Panc1 (cell line): ENCODE measurements around the gene SUGP1. TPM values are rescaled to one million over a fixed set of nuclear protein-coding genes. Genes with fewer than 3 reads are reported as not detected.

Experiments
- ATAC-seq: fragments of 200-7000 bp; cut with Tn5 transposase; 2 replicates; pipeline ENCODE4 v1.9.1; 2020; ENCODE audit warnings: mild to moderate bottlenecking, moderate library complexity
- BruUV-seq: library from RNA; stranded (reverse); fragments of 400-500 nt; replicated peaks from 2 replicates; lab custom pipeline; 2021; lab: Mats Ljungman, UMichigan
- CTCF ChIA-PET: fragments of 300-600 bp; sonication (Branson Sonifier 250); formaldehyde crosslinking; loops from one replicate; lab custom pipeline; 2022; ENCODE audit warnings: antibody characterized with exemption; lab: Charles Lee
- POLR2A ChIA-PET: fragments of 300-600 bp; sonication (Branson Sonifier 250); formaldehyde crosslinking; loops from one replicate; lab custom pipeline; 2022; ENCODE audit warnings: antibody characterized with exemption; lab: Charles Lee
- DNase-seq: peaks from one replicate; pipeline ENCODE4 v3.0.0-alpha.2; 2010; ENCODE audit warnings: low read depth, low spot score
- H3K27ac ChIP-seq: 2 replicates; pipeline ENCODE4 v1.5.1; 2011; ENCODE audit warnings: mild to moderate bottlenecking, low read length, inconsistent platforms
- H3K27me3 ChIP-seq: fragments of 200-500 bp; sonication (Bioruptor generic); 2 replicates; pipeline ENCODE4 v1.6.0; 2014; ENCODE audit warnings: low read length, inconsistent platforms; ENCODE audit not compliant: control insufficient read depth, insufficient read depth
- H3K36me3 ChIP-seq: fragments of 200-500 bp; sonication (Bioruptor generic); 2 replicates; pipeline ENCODE4 v1.5.1; 2014; ENCODE audit warnings: inconsistent platforms, mild to moderate bottlenecking, low read length, moderate library complexity; ENCODE audit not compliant: control insufficient read depth, insufficient read depth
- H3K4me1 ChIP-seq: 2 replicates; pipeline ENCODE4 v1.5.1; 2011; ENCODE audit warnings: inconsistent platforms, mild to moderate bottlenecking, low read length, moderate library complexity; ENCODE audit not compliant: control insufficient read depth, insufficient read depth
- H3K4me3 ChIP-seq, 2 experiments: 2 replicates each; pipeline ENCODE4 v1.5.1; 2011 to 2012; ENCODE audit warnings: low read depth in 2 of 2, low read length in 2 of 2, mild to moderate bottlenecking in 2 of 2, inconsistent platforms in 1 of 2, moderate library complexity in 1 of 2
- H3K9me3 ChIP-seq: fragments of 200-500 bp; sonication (Bioruptor generic); 2 replicates; pipeline ENCODE4 v1.5.1; 2014; ENCODE audit warnings: low read depth, mild to moderate bottlenecking, inconsistent platforms, low read length, moderate library complexity; ENCODE audit not compliant: control insufficient read depth, insufficient read depth
- POLR2AphosphoS5 ChIP-seq: IDR thresholded peaks from 2 replicates; pipeline ENCODE4 v1.6.1; 2012; ENCODE audit warnings: mild to moderate bottlenecking, low read depth, low read length, moderate library complexity
- SIN3A ChIP-seq: IDR thresholded peaks from 2 replicates; pipeline ENCODE4 v1.6.1; 2012; ENCODE audit warnings: low read depth, mild to moderate bottlenecking, low read length, moderate library complexity, borderline replicate concordance; ENCODE audit not compliant: insufficient read depth
- TCF7L2 ChIP-seq: IDR thresholded peaks from 2 replicates; pipeline ENCODE4 v1.6.1; 2011; ENCODE audit warnings: mild to moderate bottlenecking, low read depth, low read length, inconsistent platforms
- in situ Hi-C: cut with HindIII; loops from 2 replicates; pipeline ENCODE4 v1.10.0; 2016; ENCODE audit warnings: low sequenced_read_pairs, low pct_unique_long_range_greater_than_20kb
- intact Hi-C: fragments of 100-400 bp; cut with micrococcal nuclease; formaldehyde crosslinking; loops from one replicate; pipeline ENCODE4 v1.10.0; 2022; ENCODE audit not compliant: unreplicated experiment
- total RNA-seq: library from RNA; stranded (reverse); gene quantifications from one replicate; pipeline ENCODE4 v1.2.1, GENCODE V29; 2021; ENCODE audit not compliant: unreplicated experiment
- TF ChIP-seq, protein P1 (sequence below): fragments of 450-650 bp; IDR thresholded peaks from 2 replicates; pipeline ENCODE4 v1.5.1; 2017; ENCODE audit warnings: mild to moderate bottlenecking
- TF ChIP-seq, protein P2 (sequence below), 2 experiments: IDR thresholded peaks; 2 replicates each; pipeline ENCODE4 v1.6.1; 2011 to 2012; ENCODE audit warnings: low read depth in 2 of 2, control low read depth in 1 of 2, low read length in 1 of 2, mild to moderate bottlenecking in 1 of 2, moderate library complexity in 1 of 2; ENCODE audit not compliant: insufficient read depth in 1 of 2

Gene SUGP1
- total RNA-seq, 1 experiment from 2014 or later, result 41.5 TPM

DNA sequence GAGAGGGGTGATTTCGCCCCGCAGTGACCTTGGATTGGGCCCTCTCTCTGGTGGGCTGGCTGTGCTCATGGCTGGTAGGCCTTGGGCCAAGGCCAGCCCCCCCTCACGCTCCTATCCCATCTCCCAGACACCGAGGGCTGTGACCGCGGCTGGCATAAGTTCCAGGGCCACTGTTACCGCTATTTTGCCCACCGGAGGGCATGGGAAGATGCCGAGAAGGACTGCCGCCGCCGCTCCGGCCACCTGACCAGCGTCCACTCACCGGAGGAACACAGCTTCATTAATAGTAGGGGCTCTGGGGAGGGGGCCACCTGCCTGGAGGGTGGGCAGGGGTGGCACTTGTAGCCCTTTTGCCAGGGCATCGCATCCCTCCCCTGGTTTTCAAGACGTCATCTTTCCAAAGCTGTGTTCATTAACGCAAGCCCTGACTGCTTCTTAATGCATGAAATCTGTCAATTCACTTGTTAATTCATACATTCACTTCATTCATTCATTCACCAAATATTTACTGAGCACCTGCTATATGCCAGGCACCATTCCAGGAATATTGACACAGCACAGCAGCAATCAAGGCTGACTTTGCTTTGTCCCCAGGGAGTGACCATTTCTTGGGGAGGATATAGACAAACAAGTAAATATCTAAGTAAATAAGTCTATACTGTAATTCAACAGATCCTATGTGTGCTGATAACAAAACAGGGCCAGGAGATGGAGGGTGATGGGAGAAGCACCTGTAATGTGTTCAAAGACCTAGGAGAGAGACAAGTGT is 82.0 kb downstream of the SUGP1 start:
- no peak for ATAC-seq

DNA sequence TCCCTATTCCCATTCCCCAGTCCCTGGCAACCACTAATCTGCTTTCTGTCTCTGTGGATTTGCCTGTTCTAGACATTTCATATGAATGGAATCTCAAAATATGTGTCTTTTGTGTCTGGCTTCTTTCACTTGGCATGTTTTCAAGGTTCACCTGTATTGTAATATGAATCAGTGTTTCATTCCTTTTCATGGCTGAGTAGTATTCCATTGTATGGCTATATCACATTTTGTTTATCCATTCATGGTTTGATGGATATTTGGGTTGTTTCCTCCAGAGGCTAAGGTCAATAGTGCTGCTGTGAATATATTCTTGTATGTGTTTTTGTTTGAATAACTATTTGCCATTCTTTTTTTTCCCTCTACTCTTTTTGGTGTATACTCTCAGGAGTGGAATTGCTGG is 84.1 kb downstream of the SUGP1 start:
- Histone ChIP-seq H3K27ac (no peak overlapping the region), H3K36me3 (no peaks in the 10 kb centered on the region), H3K27me3 (no peaks in the 10 kb centered on the region), H3K4me3 (no peak overlapping the region), H3K9me3 (peaks cover 6% of the 10 kb centered on the region; the same call in 1 of the 2 replicates), H3K4me1 (no peaks in the 10 kb centered on the region)
- POLR2A ChIA-PET, result no interaction called here
- intact Hi-C loops (no loop called here), in situ Hi-C loops (no loop called here)
- TF ChIP-seq SIN3A, result no peak
- TF ChIP-seq, protein P1, sequence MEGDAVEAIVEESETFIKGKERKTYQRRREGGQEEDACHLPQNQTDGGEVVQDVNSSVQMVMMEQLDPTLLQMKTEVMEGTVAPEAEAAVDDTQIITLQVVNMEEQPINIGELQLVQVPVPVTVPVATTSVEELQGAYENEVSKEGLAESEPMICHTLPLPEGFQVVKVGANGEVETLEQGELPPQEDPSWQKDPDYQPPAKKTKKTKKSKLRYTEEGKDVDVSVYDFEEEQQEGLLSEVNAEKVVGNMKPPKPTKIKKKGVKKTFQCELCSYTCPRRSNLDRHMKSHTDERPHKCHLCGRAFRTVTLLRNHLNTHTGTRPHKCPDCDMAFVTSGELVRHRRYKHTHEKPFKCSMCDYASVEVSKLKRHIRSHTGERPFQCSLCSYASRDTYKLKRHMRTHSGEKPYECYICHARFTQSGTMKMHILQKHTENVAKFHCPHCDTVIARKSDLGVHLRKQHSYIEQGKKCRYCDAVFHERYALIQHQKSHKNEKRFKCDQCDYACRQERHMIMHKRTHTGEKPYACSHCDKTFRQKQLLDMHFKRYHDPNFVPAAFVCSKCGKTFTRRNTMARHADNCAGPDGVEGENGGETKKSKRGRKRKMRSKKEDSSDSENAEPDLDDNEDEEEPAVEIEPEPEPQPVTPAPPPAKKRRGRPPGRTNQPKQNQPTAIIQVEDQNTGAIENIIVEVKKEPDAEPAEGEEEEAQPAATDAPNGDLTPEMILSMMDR, result no peak
- TF ChIP-seq POLR2AphosphoS5, result no peak
- TF ChIP-seq TCF7L2, result no peak
- TF ChIP-seq, protein P2, sequence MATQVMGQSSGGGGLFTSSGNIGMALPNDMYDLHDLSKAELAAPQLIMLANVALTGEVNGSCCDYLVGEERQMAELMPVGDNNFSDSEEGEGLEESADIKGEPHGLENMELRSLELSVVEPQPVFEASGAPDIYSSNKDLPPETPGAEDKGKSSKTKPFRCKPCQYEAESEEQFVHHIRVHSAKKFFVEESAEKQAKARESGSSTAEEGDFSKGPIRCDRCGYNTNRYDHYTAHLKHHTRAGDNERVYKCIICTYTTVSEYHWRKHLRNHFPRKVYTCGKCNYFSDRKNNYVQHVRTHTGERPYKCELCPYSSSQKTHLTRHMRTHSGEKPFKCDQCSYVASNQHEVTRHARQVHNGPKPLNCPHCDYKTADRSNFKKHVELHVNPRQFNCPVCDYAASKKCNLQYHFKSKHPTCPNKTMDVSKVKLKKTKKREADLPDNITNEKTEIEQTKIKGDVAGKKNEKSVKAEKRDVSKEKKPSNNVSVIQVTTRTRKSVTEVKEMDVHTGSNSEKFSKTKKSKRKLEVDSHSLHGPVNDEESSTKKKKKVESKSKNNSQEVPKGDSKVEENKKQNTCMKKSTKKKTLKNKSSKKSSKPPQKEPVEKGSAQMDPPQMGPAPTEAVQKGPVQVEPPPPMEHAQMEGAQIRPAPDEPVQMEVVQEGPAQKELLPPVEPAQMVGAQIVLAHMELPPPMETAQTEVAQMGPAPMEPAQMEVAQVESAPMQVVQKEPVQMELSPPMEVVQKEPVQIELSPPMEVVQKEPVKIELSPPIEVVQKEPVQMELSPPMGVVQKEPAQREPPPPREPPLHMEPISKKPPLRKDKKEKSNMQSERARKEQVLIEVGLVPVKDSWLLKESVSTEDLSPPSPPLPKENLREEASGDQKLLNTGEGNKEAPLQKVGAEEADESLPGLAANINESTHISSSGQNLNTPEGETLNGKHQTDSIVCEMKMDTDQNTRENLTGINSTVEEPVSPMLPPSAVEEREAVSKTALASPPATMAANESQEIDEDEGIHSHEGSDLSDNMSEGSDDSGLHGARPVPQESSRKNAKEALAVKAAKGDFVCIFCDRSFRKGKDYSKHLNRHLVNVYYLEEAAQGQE (IDR thresholded peaks at IDR 0.05; ENCODE audit: insufficient read depth in 1 of 2, low read depth in 2 of 2, low read length in 1 of 2), result no peak
- CTCF ChIA-PET, result no interaction called here
- ATAC-seq (no peak), DNase-seq (no peak)
- no TSS peak for BruUV-seq

More for the DNA sequence above, 82.0 kb downstream of the SUGP1 start:
- POLR2A ChIA-PET, result no interaction called here
- in situ Hi-C loops, result no loop called here
- Histone ChIP-seq H3K4me3 (no peak overlapping the region), H3K4me1 (no peaks in the 10 kb centered on the region), H3K9me3 (peaks cover 6% of the 10 kb centered on the region; the same call in 1 of the 2 replicates), H3K27ac (no peak overlapping the region), H3K36me3 (no peaks in the 10 kb centered on the region), H3K27me3 (no peaks in the 10 kb centered on the region)
- BruUV-seq, result no TSS peak
- DNase-seq, result no peak
- intact Hi-C loops, result no loop called here
- CTCF ChIA-PET, result no interaction called here
- TF ChIP-seq TCF7L2, result no peak
- no peak for TF ChIP-seq SIN3A
- TF ChIP-seq, protein P2 (IDR thresholded peaks at IDR 0.05; ENCODE audit: insufficient read depth in 1 of 2, low read depth in 2 of 2, low read length in 1 of 2), result no peak
- TF ChIP-seq, protein P1, result no peak
- no peak for TF ChIP-seq POLR2AphosphoS5
